WERI-Rb-1 (cell line): ENCODE data around the gene EIF5.

ENCODE experiments used
- DNase-seq: peaks from one replicate; pipeline ENCODE4 v3.0.0-alpha.2; 2020
- H3K27ac ChIP-seq: fragments of 250-450 bp; sonication (Bioruptor Pico); 2 replicates; pipeline ENCODE4 v1.5.1; 2020; ENCODE audit warnings: mild to moderate bottlenecking, moderate library complexity
- H3K27me3 ChIP-seq: fragments of 250-450 bp; sonication (Bioruptor Pico); 2 replicates; pipeline ENCODE4 v1.5.1; 2021; ENCODE audit warnings: mild to moderate bottlenecking, low read depth, moderate library complexity; ENCODE audit not compliant: insufficient read depth, severe bottlenecking
- H3K36me3 ChIP-seq: fragments of 250-450 bp; sonication (Bioruptor Pico); 2 replicates; pipeline ENCODE4 v1.5.1; 2020; ENCODE audit warnings: mild to moderate bottlenecking, moderate library complexity
- H3K4me3 ChIP-seq: 2 replicates; pipeline ENCODE4 v1.5.1; 2011; ENCODE audit warnings: low read depth, mild to moderate bottlenecking, control low read depth, low read length
- H3K9me3 ChIP-seq: fragments of 250-450 bp; sonication (Bioruptor Pico); 2 replicates; pipeline ENCODE4 v1.5.1; 2021; ENCODE audit warnings: mild to moderate bottlenecking, moderate library complexity; ENCODE audit not compliant: severe bottlenecking
- TF ChIP-seq, protein P1 (sequence below): IDR thresholded peaks from 2 replicates; pipeline ENCODE4 v1.5.1; 2011; ENCODE audit warnings: low read depth, mild to moderate bottlenecking, control low read depth, inconsistent platforms, low read length

EIF5 gene

DNA sequence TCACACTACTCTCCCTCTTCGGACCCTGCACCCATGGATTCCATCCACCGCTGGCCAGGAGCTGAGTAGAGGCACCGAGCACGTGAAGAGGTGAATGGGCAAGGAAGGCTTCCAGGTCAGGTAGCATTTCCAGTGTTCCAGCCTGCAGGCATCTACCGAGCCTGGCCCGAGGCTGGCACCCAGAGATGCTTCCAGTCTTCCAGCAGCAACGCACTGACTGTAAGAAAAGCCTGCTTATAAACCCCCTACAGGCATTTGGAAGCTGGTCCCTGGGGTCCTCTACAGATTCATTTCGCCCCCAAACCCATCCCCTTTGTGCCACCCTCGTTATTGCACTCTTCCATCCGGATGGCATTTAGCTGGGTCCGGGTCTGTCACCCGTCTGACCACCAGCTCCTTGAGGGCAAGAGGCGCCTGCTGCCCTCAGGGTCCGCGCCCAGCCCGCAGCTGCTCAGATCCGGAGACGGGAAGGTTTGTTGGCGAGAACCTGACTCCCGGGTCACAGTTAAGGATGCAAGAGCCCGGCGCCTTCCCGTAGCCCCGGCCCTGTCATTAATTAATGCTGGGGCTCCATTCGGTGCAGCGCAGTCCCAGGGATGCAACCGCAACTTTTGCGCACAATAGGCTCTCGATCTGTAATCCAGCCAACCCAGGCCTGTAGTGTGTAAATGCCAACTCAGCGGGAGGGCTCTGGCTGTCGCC, 50.6 kb downstream of the EIF5 start:
- peak overlapping the region; percentile 3; the same call in 1 of the 2 replicates for H3K27ac ChIP-seq
- DNase-seq: no peak

DNA sequence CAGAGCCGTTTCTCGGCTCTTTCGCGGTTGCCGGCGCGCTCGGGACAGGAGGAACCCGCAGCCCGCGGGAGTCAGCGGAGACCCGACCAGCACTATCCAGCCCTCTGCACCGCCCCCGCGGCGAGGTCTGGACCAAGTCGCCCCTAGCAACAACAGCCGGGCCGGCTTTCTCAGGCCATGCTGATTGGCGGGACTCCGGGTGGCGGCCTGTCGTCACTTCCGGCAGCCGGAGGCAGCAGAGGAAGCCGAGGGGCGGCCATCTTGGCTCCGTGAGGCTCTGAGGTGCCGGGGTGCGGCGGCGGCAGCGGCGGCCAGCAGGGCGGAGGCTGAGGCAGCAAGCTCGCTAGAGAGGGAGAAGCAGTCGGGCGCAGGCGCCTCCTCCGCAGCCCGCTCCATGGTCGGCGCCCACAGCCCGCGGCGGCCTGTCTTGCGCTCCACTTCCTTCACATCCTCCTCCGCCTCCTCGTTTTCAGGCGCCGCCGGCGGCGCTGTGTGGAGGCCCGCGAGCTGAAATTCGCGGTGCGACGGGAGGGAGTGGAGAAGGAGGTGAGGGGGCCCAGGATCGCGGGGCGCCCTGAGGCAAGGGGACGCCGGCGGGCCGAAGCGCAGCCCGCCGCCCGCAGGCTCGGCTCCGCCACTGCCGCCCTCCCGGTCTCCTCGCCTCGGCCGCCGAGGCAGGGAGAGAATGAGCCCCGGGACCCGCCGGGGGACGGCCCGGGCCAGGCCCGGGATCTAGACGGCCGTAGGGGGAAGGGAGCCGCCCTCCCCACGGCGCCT, 51.3 kb downstream of the EIF5 start, which contains the start of gene MARK3:
MARK3 (plus strand) TSS at position 264 of the 777 bp plus-strand sequence. CDS start 615 bp downstream, outside the sequence.
- TF ChIP-seq, protein P1, sequence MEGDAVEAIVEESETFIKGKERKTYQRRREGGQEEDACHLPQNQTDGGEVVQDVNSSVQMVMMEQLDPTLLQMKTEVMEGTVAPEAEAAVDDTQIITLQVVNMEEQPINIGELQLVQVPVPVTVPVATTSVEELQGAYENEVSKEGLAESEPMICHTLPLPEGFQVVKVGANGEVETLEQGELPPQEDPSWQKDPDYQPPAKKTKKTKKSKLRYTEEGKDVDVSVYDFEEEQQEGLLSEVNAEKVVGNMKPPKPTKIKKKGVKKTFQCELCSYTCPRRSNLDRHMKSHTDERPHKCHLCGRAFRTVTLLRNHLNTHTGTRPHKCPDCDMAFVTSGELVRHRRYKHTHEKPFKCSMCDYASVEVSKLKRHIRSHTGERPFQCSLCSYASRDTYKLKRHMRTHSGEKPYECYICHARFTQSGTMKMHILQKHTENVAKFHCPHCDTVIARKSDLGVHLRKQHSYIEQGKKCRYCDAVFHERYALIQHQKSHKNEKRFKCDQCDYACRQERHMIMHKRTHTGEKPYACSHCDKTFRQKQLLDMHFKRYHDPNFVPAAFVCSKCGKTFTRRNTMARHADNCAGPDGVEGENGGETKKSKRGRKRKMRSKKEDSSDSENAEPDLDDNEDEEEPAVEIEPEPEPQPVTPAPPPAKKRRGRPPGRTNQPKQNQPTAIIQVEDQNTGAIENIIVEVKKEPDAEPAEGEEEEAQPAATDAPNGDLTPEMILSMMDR: peak; percentile 1; the same call in 1 of the 2 replicates
- peak within 1 kb of the TSS; percentile 57 for H3K4me3 ChIP-seq
- H3K27me3 ChIP-seq: no peaks in the 10 kb centered on the region
- H3K9me3 ChIP-seq: peaks cover 2% of the 10 kb centered on the region
- peak within 1 kb of the TSS; percentile 91 for H3K27ac ChIP-seq
- DNase-seq: peak; percentile 97
- peaks cover 8% of the 10 kb centered on the region for H3K36me3 ChIP-seq

More for the DNA sequence above, 50.6 kb downstream of the EIF5 start:
- peaks cover 8% of the 10 kb centered on the region for H3K36me3 ChIP-seq
- TF ChIP-seq, protein P1: no peak
- H3K9me3 ChIP-seq: peaks cover 2% of the 10 kb centered on the region
- no peaks in the 10 kb centered on the region for H3K27me3 ChIP-seq
- H3K4me3 ChIP-seq: peak overlapping the region; percentile 57

DNA sequence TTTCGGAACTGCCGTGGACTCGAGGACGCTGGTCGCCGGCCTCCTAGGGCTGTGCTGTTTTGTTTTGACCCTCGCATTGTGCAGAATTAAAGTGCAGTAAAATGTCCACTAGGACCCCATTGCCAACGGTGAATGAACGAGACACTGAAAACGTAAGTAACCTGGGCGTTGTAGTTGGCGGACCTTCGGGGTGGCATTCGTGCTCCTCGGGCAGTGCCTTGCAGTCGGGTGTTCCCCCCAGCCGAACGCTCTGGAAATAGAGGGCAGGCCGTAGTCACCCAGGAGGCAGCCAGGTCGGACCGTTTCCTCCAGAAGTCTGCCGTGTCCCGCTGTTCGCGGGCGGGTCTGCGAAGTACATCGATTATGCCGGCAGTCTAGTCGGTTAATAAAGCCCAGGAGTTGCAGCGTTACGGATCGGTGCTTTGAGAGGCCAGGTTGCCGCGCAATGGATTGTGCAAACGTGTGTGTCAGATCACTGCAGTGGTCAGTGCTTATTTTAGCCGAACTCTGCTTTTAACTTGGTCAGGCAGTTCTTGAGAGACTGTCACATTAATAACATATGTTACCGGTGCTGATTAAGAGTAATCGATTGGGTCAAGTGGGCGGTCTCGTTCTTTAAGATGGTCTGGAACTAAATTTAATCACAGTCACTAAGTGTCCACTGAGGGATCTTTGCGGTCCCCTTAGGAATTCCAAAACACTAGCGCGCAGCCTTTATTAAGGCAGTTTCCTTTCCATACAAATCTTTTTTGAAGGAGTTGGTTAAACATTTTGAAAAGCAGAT, 52.1 kb downstream of the EIF5 start:
- H3K36me3 ChIP-seq: peaks cover 8% of the 10 kb centered on the region
- peak overlapping the region; percentile 57 for H3K4me3 ChIP-seq
- TF ChIP-seq, protein P1: no peak
- H3K27me3 ChIP-seq: no peaks in the 10 kb centered on the region
- peak; percentile 44 for DNase-seq
- peak overlapping the region; percentile 91 for H3K27ac ChIP-seq
- no peaks in the 10 kb centered on the region for H3K9me3 ChIP-seq

DNA sequence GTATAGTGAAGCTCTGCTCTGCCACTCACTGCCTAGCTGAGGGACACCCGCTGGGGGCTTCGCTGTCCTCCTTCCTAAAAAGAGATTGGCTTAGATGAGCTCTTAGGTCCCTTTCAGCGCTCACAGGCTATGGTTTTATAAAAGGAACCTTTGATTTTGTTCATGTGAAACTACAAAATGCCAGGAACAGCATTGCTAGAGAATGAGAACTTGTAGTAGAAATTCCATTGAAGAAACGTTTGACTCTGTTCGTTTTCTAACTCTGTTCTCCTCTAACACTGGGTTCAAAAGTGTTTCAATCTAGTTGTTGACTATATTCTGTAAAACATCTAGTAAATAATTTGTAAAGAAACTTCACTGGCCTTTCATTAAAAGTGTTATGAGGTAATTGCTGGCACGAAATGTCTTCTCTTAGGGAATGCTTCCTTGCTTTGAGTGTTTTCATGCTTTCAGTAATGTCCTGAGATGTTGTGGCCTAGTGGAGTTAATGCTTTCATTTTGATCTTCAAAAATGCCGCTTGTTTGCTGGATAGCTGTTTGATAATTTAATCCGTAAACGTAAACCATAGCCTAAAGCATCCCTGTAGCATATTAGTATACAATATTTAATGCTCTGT, 52.8 kb downstream of the EIF5 start:
- no peak for DNase-seq
- H3K27me3 ChIP-seq: no peaks in the 10 kb centered on the region
- H3K27ac ChIP-seq: peak overlapping the region; percentile 91
- TF ChIP-seq, protein P1: no peak
- H3K36me3 ChIP-seq: peaks cover 8% of the 10 kb centered on the region
- peak overlapping the region; percentile 57 for H3K4me3 ChIP-seq
- H3K9me3 ChIP-seq: no peaks in the 10 kb centered on the region

DNA sequence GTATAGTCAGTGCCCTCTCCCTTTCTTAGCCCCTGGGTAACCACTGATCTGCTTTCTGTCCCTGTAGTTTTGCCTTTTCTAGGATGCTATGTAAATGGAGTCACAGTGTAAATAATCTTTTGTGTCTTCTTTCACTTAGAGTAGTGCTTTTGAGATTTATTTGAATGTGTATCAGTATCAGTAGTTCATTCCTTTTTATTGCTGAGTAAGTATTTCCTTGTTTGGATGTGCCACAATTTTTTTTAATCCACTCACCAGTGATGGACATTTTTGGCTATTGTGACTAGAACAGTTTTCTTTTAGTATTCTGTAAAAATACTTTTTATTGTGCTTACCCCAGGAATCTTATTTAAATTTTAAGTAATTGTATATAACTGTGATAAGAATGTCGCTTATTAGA, 54.6 kb downstream of the EIF5 start:
- H3K27me3 ChIP-seq: no peaks in the 10 kb centered on the region
- no peaks in the 10 kb centered on the region for H3K9me3 ChIP-seq
- DNase-seq: no peak
- H3K27ac ChIP-seq: no peak overlapping the region
- TF ChIP-seq, protein P1: no peak
- H3K36me3 ChIP-seq: peaks cover 8% of the 10 kb centered on the region
- no peak overlapping the region for H3K4me3 ChIP-seq
